GM19455 (cell line): ENCODE results near the gene EXT2.

ENCODE experiments used
- ATAC-seq: cut with Tn5 transposase; IDR thresholded peaks from one replicate; pipeline ENCODE4 v1.9.1; 2021; ENCODE audit not compliant: unreplicated experiment

The EXT2 gene

DNA sequence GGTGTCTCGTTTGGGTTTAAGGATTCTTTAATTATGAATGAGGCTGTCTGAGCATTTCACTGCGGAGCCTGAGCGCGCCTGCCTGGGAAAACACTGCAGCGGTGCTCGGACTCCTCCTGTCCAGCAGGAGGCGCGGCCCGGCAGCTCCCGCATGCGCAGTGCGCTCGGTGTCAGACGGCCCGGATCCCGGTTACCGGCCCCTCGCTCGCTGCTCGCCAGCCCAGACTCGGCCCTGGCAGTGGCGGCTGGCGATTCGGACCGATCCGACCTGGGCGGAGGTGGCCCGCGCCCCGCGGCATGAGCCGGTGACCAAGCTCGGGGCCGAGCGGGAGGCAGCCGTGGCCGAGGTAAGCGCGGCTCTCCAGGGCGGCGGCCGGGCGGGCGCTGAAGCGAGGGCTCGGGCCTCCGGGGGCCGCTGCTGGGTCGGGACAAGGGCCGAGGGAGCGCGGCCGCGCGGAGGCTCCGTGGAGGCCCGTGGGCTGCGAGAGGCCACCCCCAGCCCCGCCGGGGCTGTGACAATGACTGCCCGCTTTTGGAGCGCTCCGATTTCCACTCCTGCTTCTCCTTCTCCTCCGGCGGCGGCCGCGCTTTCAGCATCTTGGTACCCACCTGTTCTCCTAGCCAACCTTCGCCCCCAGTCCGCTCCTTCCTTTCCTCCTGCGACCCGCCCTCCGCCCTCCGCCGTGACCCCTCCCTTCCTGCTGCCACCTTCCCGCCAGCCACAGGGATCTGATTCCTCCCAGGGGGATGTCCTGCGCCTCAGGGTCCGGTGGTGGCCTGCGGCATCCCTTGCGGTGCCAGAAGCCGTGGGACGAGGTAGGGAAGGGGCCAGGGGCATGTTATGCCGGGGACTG, at the start of gene EXT2:
Gene EXT2 (plus strand): TSS at position 173 of the 854 bp plus-strand sequence. CDS start 12,035 bp downstream, outside the sequence.
- peak; percentile 91 for ATAC-seq

DNA sequence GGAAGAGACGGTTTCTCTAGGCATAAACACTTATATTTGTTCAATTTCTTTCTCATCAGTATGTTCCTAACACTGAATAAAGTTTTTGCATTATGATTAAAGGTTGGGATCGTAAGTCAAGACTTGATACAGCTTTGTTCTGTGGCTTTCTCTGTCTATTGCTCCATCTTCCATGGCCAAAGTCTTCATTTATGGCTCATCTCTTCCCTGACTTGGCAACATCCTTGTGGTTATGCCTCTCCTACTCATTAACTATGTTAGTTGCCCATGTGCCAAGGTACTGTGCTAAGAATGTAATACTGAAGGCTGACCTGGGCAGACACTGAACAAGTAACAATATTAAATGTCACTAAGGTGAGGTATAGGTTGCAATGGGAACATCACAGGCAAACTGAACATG, 49.3 kb upstream of the EXT2 start:
- no peak for ATAC-seq

DNA sequence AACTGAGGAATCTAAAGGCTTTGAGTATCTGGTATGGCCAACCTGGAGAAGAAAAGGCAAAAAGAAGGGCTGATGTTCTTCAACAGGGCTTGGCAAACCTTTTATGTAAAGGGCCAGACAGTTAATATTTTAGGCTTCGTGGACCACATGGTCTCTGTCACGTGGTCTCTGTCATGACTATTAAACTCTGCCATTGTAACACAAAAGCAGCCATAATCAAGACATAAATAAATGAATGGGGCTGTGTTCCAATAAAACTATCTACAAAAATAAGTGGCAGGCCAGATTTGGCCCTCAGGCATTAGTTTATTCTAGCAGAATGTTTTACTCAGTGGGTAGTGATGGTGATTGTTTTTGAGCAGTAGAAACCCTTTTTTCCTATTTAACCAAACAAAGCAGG, 48.2 kb upstream of the EXT2 start:
- no peak for ATAC-seq

DNA sequence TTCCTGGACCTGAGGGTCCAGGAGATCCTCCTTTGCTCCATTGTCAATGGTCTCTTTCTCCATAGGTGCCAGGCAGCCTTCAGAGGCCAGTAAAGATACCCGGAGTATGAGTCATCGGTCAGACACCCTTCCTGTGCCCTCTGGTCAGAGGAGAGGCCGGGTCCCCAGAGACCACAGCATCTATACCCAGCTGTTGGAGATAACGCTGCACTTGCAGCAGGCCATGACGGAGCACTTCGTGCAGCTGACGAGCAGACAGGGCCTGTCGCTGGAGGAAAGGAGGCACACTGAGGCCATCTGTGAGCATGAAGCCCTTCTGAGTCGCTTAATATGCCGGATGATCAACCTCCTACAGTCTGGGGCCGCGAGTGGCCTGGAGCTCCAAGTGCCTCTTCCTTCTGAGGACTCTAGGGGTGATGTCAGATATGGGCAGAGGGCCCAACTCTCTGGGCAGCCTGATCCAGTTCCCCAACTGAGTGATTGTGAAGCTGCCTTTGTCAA, 47.5 kb upstream of the EXT2 start, which contains the start of gene ACCSL:
Gene ACCSL (plus strand): TSS at position 51 of the 501 bp plus-strand sequence. CDS start 56 bp downstream, at position 107.
- no peak for ATAC-seq

DNA sequence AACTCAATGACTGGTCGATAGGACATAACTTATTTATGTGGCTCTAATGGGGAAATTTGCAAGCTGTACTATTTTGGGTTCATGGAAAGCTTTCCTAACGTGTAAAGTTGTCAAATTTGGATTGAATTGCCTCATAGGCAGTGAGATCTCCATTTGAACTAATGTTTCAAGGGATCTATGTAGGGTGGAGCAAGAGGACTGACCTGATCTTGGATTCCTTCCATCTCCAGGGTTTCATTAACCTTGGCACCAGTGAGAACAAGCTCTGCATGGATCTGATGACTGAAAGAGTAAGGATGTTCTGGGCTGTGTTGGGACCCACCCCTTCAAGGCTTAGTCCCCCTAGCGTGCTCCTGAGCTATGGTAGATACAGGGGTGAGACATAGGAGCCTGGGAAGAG, 45.6 kb upstream of the EXT2 start:
- no peak for ATAC-seq

DNA sequence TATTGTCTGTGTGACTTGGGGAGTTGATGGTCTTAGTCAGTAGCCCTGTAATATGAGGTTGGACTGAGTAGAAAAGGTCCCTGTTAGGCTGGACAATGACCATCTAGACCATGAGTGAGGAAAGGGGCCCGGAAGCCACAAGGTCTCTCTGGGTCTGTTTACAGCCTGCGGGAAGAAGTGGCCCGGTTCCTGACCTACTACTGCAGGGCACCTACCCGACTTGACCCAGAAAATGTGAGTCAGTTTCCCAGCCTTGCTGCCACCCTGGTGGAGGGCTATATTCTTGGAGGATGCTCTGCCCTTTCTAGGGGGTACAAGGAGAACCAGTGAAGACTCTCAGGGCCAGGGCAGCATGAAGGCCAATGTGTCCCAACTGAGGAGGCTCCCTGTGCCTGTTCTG, 44.3 kb upstream of the EXT2 start:
- ATAC-seq = no peak

DNA sequence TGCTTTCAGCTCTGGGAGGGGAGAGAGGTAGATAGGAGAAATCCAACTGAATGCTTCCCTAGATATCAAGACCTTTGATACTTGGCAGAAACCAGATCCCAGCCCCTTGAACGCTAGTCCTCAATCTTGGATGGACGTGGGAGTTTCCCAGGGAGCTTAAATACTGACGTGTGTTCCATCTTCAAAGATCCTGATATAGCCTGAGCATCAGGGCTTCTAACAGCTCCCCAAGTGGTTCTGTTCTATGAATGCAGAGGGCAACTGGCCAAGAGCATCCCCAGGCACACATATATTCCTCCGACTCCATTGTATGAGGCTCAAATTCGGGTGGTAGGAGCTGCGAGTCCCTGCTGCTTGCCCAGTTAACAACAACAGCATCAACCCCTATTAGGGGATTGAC, 38.1 kb upstream of the EXT2 start:
- no peak for ATAC-seq

DNA sequence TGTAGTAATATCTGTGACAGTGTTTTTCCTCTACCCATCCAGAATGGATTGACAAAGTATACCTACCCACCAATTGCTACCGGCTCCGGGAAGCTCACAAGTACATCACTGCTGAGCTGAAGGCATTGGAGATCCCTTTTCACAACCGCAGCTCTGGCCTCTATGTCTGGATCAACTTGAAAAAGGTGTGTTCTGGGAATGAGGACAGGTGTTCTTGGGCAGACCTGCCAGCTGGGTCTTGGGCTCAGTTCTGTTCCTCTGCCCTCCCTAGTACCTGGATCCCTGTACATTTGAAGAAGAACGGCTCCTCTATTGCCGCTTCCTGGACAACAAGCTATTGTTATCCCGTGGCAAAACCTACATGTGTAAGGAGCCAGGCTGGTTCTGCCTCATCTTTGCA, 37.2 kb upstream of the EXT2 start:
- no peak for ATAC-seq

DNA sequence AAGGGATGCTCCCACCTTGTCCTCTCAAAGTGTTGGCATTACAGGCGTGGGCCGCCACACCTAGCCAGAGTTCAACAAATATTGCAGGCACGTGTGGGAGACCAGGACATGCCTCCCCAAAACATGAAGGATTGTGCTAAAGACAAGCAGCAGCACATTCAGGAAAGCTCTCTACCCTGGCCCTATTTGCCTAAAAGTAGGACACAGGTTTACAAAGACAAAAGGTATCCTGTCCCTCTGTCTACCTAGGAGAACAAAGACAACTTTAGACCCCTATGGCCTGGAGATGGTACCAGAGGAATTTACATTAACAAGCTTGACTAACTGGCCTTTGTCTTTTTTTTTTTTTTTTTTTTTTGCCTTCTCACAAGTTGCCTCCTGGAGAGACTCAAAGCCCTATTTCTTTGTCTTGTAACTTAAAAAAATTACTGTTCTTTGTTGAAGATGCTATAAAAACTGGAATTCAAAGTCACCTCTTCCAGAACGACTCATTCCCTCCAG, 30.3 kb upstream of the EXT2 start:
- ATAC-seq = no peak

DNA sequence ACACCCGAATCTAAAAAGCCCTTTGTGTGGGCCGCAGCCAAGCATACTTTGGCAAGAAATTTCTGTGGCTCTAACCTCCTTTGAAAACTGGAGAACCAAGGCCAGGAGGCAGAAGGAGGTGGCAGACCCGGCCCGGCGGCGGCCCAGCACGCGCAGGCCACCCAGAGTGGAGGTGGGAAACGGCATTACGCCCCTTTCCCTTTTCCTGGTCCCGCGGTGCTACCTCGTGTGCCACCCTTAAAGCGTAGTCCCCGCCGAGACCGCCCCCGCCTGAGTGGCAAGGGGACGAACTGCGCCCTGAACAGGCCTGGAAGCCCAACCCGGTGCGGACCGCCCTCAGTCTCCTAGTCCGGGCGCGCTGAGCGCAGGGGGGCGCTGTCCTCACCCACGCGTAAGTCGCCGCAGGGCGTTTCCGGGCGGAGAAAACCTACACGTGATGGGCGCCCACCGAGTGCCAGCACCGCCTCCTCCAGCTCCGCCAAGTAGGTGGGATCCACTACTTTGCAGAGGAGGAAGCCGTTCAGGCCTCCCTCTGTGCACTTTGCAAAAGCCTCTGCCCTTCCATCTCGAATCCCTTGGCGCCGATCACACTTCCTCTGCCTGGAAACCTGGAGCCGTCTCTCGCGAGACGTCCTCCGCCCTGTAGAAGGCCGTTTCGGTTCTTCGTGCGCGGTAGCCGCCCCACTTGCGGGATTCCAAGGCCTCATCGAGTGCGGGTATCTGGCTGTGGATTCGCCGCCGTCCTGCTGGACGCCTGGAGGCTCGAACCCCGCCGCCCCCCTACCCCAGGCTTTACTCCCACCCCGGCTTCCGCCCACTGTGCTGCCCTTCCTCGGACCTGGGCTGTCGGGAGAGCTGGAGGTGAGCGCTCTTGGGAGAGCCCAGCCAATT, 29.4 kb upstream of the EXT2 start, which contains the start of gene ACCS:
Gene ACCS (plus strand): TSS at position 430 of the 891 bp plus-strand sequence. CDS start 1,358 bp downstream, outside the sequence.
- peak; percentile 96 for ATAC-seq

DNA sequence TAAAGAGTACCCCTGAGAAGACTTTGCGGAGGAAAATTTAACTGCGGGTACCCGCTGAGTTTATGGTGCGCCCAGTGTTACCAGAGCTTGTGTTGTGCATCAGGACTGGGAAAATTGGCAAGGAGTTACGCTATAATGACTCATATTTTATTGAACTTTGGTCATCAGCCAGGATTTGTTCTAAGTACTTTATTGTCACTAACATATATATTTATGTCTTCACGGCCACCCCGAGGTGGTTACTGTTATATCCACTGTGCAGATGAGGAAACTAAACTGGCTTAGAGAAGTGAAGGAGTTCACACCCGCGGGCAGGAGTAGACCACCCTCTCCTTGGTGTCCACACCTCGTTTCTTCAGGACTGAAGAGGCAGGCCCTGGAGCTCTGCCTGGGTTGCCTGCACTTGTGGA, 28.7 kb upstream of the EXT2 start:
- no peak for ATAC-seq

DNA sequence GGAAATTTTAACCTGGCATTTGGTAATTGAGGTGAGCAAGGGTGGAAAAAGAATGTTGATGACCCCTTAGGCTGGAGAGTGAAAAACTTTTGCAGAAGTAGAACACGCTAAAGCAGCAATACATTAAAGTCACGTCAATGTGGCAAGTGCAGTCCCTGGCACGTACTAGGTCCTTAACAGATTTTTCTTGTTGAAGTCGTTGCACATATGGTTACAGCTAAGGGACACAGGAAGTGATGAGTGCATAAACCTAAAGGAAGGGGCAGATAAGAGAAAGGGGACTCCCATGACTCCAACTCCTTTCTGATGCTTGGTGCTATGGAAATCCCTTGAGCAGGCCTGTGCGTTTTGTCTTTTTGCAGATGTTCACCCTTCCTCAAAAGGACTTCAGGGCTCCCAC, 28.2 kb upstream of the EXT2 start:
- no peak for ATAC-seq

DNA sequence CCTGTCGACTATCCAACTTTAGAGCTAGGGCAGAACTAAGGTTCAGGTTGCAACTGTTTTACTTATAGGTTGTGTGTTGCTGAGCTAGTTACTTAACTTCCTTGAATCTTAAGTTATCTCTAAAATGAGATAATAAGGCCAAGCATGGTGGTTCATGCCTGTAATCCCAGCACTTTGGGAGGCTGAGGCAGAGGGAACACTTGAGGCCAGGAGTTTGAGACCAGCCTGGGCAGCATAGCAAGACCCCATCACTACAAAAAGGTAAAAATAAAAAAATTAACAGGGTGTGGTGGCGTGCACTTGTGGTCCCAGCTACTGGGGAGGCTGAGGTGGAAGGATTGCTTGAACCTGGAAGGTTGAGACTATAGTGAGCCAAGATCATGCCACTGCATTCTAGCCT, 27.3 kb upstream of the EXT2 start:
- ATAC-seq = no peak

DNA sequence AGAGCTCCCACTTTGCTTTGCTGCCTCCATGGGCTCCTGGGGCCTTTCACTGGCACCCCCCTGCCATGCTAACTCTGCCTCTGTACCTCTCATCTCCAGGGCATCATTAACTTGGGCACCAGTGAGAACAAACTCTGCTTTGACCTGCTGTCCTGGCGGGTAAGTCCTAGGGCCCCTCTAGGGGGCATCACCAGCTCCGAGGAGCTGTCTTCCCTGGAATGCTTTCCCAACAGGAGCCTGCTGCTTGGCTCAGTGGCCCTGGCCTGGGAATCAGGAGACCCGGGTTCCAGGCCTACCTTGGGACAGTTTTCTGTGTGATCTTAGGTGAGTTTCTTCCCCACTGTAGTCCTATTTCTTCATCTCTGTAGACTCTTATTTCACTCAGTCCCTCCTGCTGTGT, 24.3 kb upstream of the EXT2 start:
- no peak for ATAC-seq

DNA sequence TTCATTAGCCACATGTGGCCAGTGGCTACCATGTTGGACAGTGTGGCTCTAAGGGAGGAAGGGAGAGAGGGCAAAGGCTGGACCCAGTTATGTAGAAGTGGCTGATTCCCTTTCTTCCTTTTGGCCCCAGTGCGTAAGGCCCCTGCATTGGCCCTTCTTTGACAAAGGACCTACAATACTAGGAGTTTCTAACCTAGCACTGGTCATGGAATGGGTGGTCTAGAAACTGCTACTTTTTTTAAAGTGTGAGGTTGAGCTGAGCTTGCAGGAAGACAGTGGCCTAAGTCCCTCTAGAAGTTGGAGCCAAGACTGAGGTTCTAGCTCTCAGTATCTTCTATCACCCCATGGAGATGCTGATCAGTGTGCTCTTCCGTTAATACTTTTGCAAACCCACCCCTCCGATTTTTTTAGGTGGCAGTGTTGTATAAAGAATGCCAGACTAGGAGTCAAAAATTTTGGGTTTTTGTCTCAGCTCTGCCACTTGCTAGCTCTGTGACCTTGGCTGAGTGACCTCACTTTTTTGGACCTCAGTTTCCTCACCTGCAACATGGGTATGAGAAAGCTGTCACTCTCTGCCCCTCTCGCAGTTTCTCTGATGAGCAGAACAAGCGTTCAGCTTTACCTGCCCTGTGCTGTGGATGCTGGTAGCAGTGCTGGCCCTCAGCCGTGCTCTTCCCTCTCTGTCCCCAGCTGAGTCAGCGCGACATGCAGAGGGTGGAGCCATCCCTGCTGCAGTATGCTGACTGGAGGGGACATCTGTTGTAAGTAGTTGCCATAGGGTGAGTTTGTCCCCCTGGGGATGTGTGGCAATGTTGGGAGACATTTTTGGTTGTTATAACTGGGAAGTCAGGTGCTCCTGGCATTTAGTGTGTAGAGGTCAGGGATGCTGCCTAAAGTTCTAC, 22.5 kb upstream of the EXT2 start:
- ATAC-seq = no peak

DNA sequence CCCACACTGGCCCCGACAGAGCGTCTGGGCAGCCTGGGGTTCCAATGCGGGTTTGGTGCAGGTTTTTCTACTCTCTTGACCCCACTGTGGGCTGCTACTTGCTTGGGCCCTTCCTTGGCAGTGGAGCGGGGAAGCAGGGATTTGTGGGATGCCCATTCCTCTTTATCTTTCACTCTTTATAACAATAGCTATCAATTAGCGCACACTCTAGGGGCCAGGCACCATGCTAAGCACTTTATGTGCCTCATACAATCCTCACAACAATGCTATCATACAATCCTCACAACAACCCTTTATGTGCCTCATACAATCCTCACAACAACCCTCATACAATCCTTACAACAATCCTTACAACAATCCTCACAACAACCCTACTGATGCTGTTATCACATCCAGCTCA, 16.7 kb upstream of the EXT2 start:
- ATAC-seq = no peak

DNA sequence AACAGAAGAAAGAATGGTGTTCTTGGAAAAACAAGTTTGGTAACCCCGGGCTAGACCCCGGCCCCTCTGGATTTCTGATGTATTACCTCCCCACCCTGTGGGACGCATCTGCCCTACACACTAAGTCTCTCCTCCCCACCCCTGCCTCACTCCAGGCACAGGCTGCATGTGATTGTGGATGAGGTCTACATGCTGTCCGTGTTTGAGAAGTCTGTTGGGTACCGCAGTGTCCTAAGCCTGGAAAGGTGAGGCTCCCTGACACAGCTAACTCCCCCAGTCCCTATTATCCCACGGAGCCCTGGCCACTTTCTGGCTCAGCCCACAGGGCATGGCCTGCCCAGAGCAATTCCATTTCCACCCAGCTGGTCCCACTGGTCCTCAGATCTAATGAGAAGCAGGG, 16.1 kb upstream of the EXT2 start:
- no peak for ATAC-seq

DNA sequence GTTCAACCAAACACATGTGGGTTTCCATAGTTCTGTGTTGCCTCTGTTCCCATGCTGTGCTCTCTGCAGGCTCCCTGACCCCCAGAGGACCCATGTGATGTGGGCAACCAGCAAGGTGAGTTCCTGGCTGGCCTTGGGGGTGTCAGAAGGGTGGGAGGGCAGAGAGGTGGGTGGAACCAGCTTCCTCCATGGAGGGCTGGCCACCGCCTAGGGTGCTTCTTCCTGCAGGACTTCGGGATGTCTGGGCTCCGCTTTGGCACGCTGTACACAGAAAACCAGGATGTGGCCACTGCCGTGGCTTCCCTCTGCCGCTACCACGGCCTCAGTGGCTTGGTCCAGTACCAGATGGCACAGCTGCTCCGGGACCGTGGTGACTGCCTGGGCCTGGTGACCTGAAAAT, 14.5 kb upstream of the EXT2 start:
- ATAC-seq = no peak

DNA sequence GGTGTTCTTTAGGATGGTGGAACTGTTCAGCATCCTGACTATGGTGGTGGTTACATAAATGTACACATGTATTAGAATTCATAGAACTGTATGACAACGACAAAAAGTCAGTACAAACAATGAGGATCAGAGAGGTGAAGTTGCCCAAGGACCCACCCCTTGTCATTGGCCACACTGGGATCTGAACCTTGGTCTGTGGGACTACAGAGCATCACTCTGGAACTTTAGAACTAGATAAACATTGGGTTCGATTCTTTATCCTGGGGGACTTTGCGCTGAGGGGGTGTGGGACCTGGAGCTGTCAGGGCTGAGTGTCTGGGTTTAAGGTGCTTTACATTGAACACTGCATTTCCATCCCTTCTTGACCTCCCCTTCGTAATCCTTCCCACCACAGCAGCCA, 12.8 kb upstream of the EXT2 start:
- no peak for ATAC-seq

DNA sequence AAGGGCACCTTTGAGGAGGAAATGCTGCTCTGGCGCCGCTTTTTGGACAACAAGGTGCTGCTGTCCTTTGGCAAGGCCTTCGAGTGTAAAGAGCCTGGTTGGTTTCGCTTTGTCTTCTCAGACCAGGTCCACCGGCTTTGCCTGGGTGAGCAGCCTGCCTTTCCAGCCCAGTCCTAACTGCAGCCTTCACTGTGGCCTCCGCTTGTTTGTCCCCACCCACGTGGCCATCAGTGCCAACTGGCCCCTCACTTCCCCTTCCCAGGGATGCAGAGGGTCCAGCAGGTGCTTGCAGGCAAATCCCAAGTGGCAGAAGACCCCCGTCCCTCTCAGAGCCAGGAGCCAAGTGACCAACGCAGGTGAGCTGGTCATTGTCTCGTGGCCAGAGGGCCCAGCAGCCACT, 12.0 kb upstream of the EXT2 start:
- no peak for ATAC-seq
